Esophagus squamous epithelium (tissue), 4 donors: ENCODE data around the gene SCAF11.

Experiments used
- POLR2A ChIP-seq, 4 donors: fragments of 450-650 bp; IDR thresholded peaks; one replicate each; pipeline ENCODE4 v1.6.1; 2017; ENCODE audit warnings: antibody characterized with exemption in 4 of 4, mild to moderate bottlenecking in 4 of 4, moderate library complexity in 3 of 4
- TF ChIP-seq, protein P1 (sequence below), 6 experiments: fragments of 450-650 bp in 4 of 6; fragments of 200-600 bp in 2 of 6; sonication (generic) in 2 of 6; IDR thresholded peaks; one replicate each; pipeline ENCODE4 v1.5.1; 2016 to 2019; ENCODE audit warnings: antibody characterized with exemption in 6 of 6, mild to moderate bottlenecking in 4 of 6, moderate library complexity in 4 of 6

DNA sequence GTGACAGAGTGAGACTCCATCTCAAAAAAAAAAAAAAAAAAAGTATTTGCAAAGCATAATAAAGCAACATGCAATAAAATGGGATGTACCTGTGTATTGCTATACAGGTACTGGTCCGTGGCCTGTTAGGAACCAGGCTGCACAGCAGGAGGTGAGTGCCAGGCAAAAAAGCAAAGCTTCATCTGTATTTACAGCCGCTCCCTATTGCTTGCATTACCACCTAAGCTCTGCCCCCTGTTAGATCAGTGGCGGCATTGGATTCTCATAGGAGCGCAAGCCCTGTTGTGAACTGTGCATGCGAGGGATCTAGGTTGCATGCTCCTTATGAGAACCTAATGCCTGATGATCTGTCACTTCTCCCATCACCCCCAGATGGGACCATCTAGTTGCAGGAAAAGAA lies 113.3 kb downstream of the SCAF11 start:
- TF ChIP-seq, protein P1, sequence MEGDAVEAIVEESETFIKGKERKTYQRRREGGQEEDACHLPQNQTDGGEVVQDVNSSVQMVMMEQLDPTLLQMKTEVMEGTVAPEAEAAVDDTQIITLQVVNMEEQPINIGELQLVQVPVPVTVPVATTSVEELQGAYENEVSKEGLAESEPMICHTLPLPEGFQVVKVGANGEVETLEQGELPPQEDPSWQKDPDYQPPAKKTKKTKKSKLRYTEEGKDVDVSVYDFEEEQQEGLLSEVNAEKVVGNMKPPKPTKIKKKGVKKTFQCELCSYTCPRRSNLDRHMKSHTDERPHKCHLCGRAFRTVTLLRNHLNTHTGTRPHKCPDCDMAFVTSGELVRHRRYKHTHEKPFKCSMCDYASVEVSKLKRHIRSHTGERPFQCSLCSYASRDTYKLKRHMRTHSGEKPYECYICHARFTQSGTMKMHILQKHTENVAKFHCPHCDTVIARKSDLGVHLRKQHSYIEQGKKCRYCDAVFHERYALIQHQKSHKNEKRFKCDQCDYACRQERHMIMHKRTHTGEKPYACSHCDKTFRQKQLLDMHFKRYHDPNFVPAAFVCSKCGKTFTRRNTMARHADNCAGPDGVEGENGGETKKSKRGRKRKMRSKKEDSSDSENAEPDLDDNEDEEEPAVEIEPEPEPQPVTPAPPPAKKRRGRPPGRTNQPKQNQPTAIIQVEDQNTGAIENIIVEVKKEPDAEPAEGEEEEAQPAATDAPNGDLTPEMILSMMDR (IDR thresholded peaks at IDR 0.05): no peak
- no peak for TF ChIP-seq POLR2A (IDR thresholded peaks at IDR 0.05)
